H1 (cell line): Measurements from ENCODE around the gene HDAC8. TPM values are rescaled to one million over a fixed set of nuclear protein-coding genes. Genes with fewer than 3 reads are reported as not detected.

Source experiments
- CTCF ChIA-PET: fragments of 300-600 bp; sonication (Branson Sonifier 250); formaldehyde crosslinking; loops from one replicate; lab custom pipeline; 2021; ENCODE audit not compliant: partially characterized antibody; lab: Charles Lee
- POLR2A ChIA-PET: fragments of 300-600 bp; sonication (Branson Sonifier 250); formaldehyde crosslinking; loops from one replicate; lab custom pipeline; 2021; ENCODE audit warnings: inconsistent platforms; ENCODE audit not compliant: partially characterized antibody; lab: Charles Lee
- DNase-seq, 2 experiments: peaks; one replicate each; pipeline versions ENCODE4 v3.0.0 to v3.0.0-alpha.2; 2010 to 2022; ENCODE audit warnings: low spot score in 2 of 2, low read depth in 1 of 2, mixed read lengths in 1 of 2
- FAIRE-seq: peaks from 2 replicates; lab custom pipeline; 2011; peaks lifted over from hg19 to GRCh38; lab: Jason Lieb, UNC
- H2AFZ ChIP-seq: 2 replicates; pipeline ENCODE4 v1.8.1; 2012; ENCODE audit warnings: low read length, inconsistent platforms
- H2AK5ac ChIP-seq: 2 replicates; pipeline ENCODE4 v1.6.1; 2013; ENCODE audit warnings: low read depth, low read length
- H2BK120ac ChIP-seq: replicated peaks from 2 replicates; pipeline ENCODE3; 2013; ENCODE audit warnings: low read depth, low read length, inconsistent platforms
- H2BK12ac ChIP-seq: 2 replicates; pipeline ENCODE4 v1.6.1; 2013; ENCODE audit warnings: low read depth, low read length
- H2BK15ac ChIP-seq: 2 replicates; pipeline ENCODE4 v1.6.1; 2013; ENCODE audit warnings: low read length
- H2BK20ac ChIP-seq: 2 replicates; pipeline ENCODE4 v1.6.1; 2013; ENCODE audit warnings: low read length
- H2BK5ac ChIP-seq: 2 replicates; pipeline ENCODE4 v1.6.1; 2013; ENCODE audit warnings: low read depth, low read length
- H3K14ac ChIP-seq: 2 replicates; pipeline ENCODE4 v1.6.1; 2013; ENCODE audit warnings: inconsistent platforms; ENCODE audit not compliant: insufficient read length
- H3K18ac ChIP-seq: 2 replicates; pipeline ENCODE4 v1.6.1; 2013; ENCODE audit warnings: low read length; ENCODE audit errors: extremely low read depth
- H3K23ac ChIP-seq: 2 replicates; pipeline ENCODE4 v1.6.1; 2013; ENCODE audit warnings: inconsistent platforms; ENCODE audit not compliant: insufficient read length
- H3K23me2 ChIP-seq: 2 replicates; pipeline ENCODE4 v1.6.1; 2013; ENCODE audit warnings: low read depth, low read length
- H3K27ac ChIP-seq: 2 replicates; pipeline ENCODE4 v1.6.1; 2011; ENCODE audit warnings: low read depth, low read length, inconsistent platforms
- H3K27me3 ChIP-seq, 4 experiments: replicated peaks in 1 of 4; 1 replicate in 1 of 4; 2 replicates in 3 of 4; pipeline versions ENCODE4 v1.6.1 to v1.8.1; 2011 to 2013; ENCODE audit warnings: low read length in 3 of 4, mild to moderate bottlenecking in 3 of 4, inconsistent platforms in 2 of 4, mixed read lengths in 2 of 4, moderate library complexity in 1 of 4; ENCODE audit not compliant: control insufficient read depth in 3 of 4, insufficient read depth in 3 of 4; ENCODE audit errors: extremely low read depth in 1 of 4
- H3K36me3 ChIP-seq, 4 experiments: 2 replicates each; pipeline versions ENCODE4 v1.6.1 to v1.8.1; 2011 to 2013; ENCODE audit warnings: mild to moderate bottlenecking in 4 of 4, low read length in 3 of 4, moderate library complexity in 2 of 4, control low read depth in 1 of 4, inconsistent platforms in 1 of 4; ENCODE audit not compliant: insufficient read depth in 4 of 4, control insufficient read depth in 2 of 4
- H3K4ac ChIP-seq: replicated peaks from 2 replicates; pipeline ENCODE3; 2013; ENCODE audit warnings: low read length, low read depth, mixed read lengths, inconsistent platforms; ENCODE audit not compliant: insufficient read length
- H3K4me1 ChIP-seq, 4 experiments: replicated peaks in 1 of 4; 1 replicate in 1 of 4; 2 replicates in 3 of 4; pipeline versions ENCODE4 v1.6.1 to v1.8.1; 2011 to 2013; ENCODE audit warnings: low read length in 3 of 4, inconsistent platforms in 2 of 4, mixed read lengths in 1 of 4; ENCODE audit not compliant: insufficient read depth in 4 of 4, control insufficient read depth in 3 of 4
- H3K4me2 ChIP-seq, 2 experiments: 2 replicates each; pipeline versions ENCODE4 v1.6.1 to v1.8.1; 2011 to 2013; ENCODE audit warnings: low read depth in 2 of 2, low read length in 2 of 2, control low read depth in 1 of 2, inconsistent platforms in 1 of 2, mild to moderate bottlenecking in 1 of 2; ENCODE audit not compliant: insufficient read depth in 1 of 2
- H3K4me3 ChIP-seq, 4 experiments: fragments of 200-600, 300-600 bp in 1 of 4; sonication (generic), shearing (Covaris generic), sonication (Bioruptor Twin) in 1 of 4; 2 replicates each; pipeline versions ENCODE4 v1.5.1 to v1.8.1; 2011 to 2016; ENCODE audit warnings: low read length in 4 of 4, low read depth in 3 of 4, control low read depth in 2 of 4, inconsistent platforms in 2 of 4, mild to moderate bottlenecking in 2 of 4, mixed read lengths in 1 of 4, moderate library complexity in 1 of 4; ENCODE audit not compliant: insufficient read depth in 2 of 4; ENCODE audit errors: extremely low read depth in 1 of 4
- H3K56ac ChIP-seq: replicated peaks from 2 replicates; pipeline ENCODE3; 2013; ENCODE audit warnings: low read depth, mild to moderate bottlenecking, mixed read lengths, low read length, inconsistent platforms; ENCODE audit not compliant: insufficient read length
- H3K79me1 ChIP-seq: 2 replicates; pipeline ENCODE4 v1.6.1; 2013; ENCODE audit warnings: low read depth, low read length, control low read depth
- H3K79me2 ChIP-seq, 2 experiments: 2 replicates each; pipeline versions ENCODE4 v1.6.1 to v1.8.1; 2012 to 2013; ENCODE audit warnings: low read length in 2 of 2, mild to moderate bottlenecking in 2 of 2, inconsistent platforms in 1 of 2; ENCODE audit not compliant: insufficient read depth in 2 of 2, control insufficient read depth in 1 of 2
- H3K9ac ChIP-seq, 4 experiments: replicated peaks in 1 of 4; 1 replicate in 1 of 4; 2 replicates in 3 of 4; pipeline versions ENCODE4 v1.6.1 to v1.8.1; 2011 to 2013; ENCODE audit warnings: low read depth in 3 of 4, low read length in 3 of 4, control low read depth in 2 of 4, mild to moderate bottlenecking in 2 of 4, moderate library complexity in 2 of 4, inconsistent platforms in 1 of 4; ENCODE audit errors: extremely low read depth in 1 of 4
- H3K9me3 ChIP-seq, 2 experiments: 2 replicates each; pipeline versions ENCODE4 v1.6.1 to v1.8.1; 2012 to 2013; ENCODE audit warnings: mild to moderate bottlenecking in 2 of 2, moderate library complexity in 2 of 2, control low read depth in 1 of 2, inconsistent platforms in 1 of 2, low read depth in 1 of 2, low read length in 1 of 2, mixed read lengths in 1 of 2; ENCODE audit not compliant: insufficient read depth in 2 of 2
- H4K20me1 ChIP-seq, 2 experiments: replicated peaks in 1 of 2; 2 replicates each; pipeline versions ENCODE3 to v1.8.1; 2011 to 2013; ENCODE audit warnings: inconsistent platforms in 2 of 2, low read length in 2 of 2, mild to moderate bottlenecking in 1 of 2; ENCODE audit not compliant: insufficient read depth in 2 of 2, control insufficient read depth in 1 of 2
- H4K5ac ChIP-seq: 2 replicates; pipeline ENCODE4 v1.6.1; 2013; ENCODE audit warnings: low read length, low read depth, mixed read lengths, inconsistent platforms; ENCODE audit not compliant: insufficient read length
- H4K8ac ChIP-seq: 2 replicates; pipeline ENCODE4 v1.8.0; 2013; ENCODE audit warnings: mild to moderate bottlenecking, moderate library complexity, low read length, inconsistent platforms; ENCODE audit not compliant: insufficient read depth; ENCODE audit errors: extremely low read depth
- H4K91ac ChIP-seq: replicated peaks from 2 replicates; pipeline ENCODE3; 2013; ENCODE audit warnings: low read length, mixed read lengths, inconsistent platforms; ENCODE audit not compliant: insufficient read length
- CEBPB ChIP-seq: IDR thresholded peaks from 2 replicates; pipeline ENCODE4 v1.6.1; 2012; ENCODE audit warnings: low read depth, low read length
- CTCF ChIP-seq, 3 experiments: IDR thresholded peaks; 1 replicate in 2 of 3; 2 replicates in 1 of 3; pipeline versions ENCODE4 v1.5.1 to v1.6.1; 2011; ENCODE audit warnings: low read length in 3 of 3, mild to moderate bottlenecking in 3 of 3, inconsistent platforms in 2 of 3, low read depth in 1 of 3, moderate library complexity in 1 of 3; ENCODE audit not compliant: insufficient read depth in 1 of 3; ENCODE audit errors: control extremely low read depth in 1 of 3
- JUN ChIP-seq: IDR thresholded peaks from 2 replicates; pipeline ENCODE4 v1.6.1; 2011; ENCODE audit warnings: low read depth, mild to moderate bottlenecking, improper control_type of control experiment, low read length
- KDM4A ChIP-seq: IDR thresholded peaks from one replicate; pipeline ENCODE4 v1.7.1; 2012; ENCODE audit warnings: low read depth, mild to moderate bottlenecking, moderate library complexity, low read length, inconsistent platforms; ENCODE audit not compliant: severe bottlenecking
- RAD21 ChIP-seq, 2 experiments: IDR thresholded peaks in 1 of 2; conservative IDR thresholded peaks in 1 of 2; 2 replicates each; pipeline ENCODE4 v1.6.1; 2011; ENCODE audit warnings: low read depth in 2 of 2, low read length in 2 of 2, improper control_type of control experiment in 1 of 2, inconsistent platforms in 1 of 2, mild to moderate bottlenecking in 1 of 2, moderate library complexity in 1 of 2
- RFX5 ChIP-seq: IDR thresholded peaks from 2 replicates; pipeline ENCODE4 v1.6.1; 2011; ENCODE audit warnings: low read depth, low read length, improper control_type of control experiment, borderline replicate concordance
- TAF1 ChIP-seq: IDR thresholded peaks from 2 replicates; pipeline ENCODE4 v1.6.1; 2011; ENCODE audit warnings: mild to moderate bottlenecking, low read depth, low read length
- polyA plus RNA-seq, 7 experiments: library from polyadenylated mRNA; depleted of rRNA in 3 of 7; stranded (reverse) in 5 of 7; unstranded in 2 of 7; fragments of >200 nt in 5 of 7; fragments of 200-250 nt in 2 of 7; gene quantifications; 1 replicate in 5 of 7; 2 replicates in 1 of 7; 4 replicates in 1 of 7; pipeline versions ENCODE4 v1.2.1 to v1.2.3, GENCODE V29; 2011 to 2013; ENCODE audit warnings: missing spikeins in 2 of 7, mixed read lengths in 2 of 7
- total RNA-seq: library from RNA; stranded (reverse); fragmentation: NEBNext Ultra II Directional; extraction: Animal tissue kit (Norgen Biotek cat#: 25700); gene quantifications from 2 replicates; pipeline ENCODE4 v1.2.1, GENCODE V29; 2021
- TF ChIP-seq, protein P1 (sequence below): IDR thresholded peaks from 2 replicates; pipeline ENCODE4 v1.6.1; 2012; ENCODE audit warnings: inconsistent platforms

HDAC8 gene
- total and polyA plus RNA-seq, 2 of the 8 experiments (the other 6 are each of a cell fraction or from before 2014, with no cell fraction given) = 9.7 to 20.3 TPM

DNA sequence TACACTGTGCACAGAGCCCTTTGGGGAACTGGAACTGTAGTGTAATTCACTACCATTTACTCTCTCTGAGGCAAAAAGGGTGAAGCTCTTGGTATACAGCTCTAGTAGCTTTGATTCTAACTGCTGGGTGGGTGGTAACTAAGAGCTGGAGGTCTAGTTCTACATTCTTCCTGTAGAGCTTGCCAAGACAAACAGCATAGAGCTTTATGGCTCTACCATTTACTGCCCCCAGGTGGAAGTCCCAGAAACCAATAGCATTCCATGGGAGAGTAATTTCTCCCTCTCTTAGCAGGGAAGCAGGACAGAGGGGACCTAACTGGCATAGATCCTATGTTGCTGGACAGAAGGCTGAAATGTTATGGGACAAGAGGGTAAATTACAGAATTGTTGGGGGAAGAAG lies 26.7 kb downstream of the HDAC8 start:
- no peak overlapping the region for H4K91ac ChIP-seq
- H3K27ac ChIP-seq = no peak overlapping the region
- no peak overlapping the region for H2BK15ac ChIP-seq
- H3K9ac ChIP-seq = no peak overlapping the region
- H3K4me3 ChIP-seq = no peak overlapping the region
- no peak overlapping the region for H2AFZ ChIP-seq
- no peak overlapping the region for H3K56ac ChIP-seq
- TF ChIP-seq RFX5 (no peak), CTCF (IDR thresholded peaks at IDR 0.05; ENCODE audit: control extremely low read depth in 1 of 3, insufficient read depth in 1 of 3, low read depth in 1 of 3, low read length in 3 of 3) (peak in 1 of 3 experiments; percentile 31; a peak in 2 of 4 replicates), KDM4A (no peak), CEBPB (no peak), RAD21 (IDR thresholded peaks at IDR 0.05 in 1 of 2, conservative IDR thresholded peaks at IDR 0.05 in 1 of 2; ENCODE audit: low read depth in 2 of 2, low read length in 2 of 2) (peak; percentile 31 to 49), TAF1 (no peak), JUN (no peak)
- TF ChIP-seq, protein P1, sequence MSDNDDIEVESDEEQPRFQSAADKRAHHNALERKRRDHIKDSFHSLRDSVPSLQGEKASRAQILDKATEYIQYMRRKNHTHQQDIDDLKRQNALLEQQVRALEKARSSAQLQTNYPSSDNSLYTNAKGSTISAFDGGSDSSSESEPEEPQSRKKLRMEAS = no peak
- no peaks in the 10 kb centered on the region for H4K20me1 ChIP-seq
- H3K27me3 ChIP-seq = no peaks in the 10 kb centered on the region
- no peaks in the 10 kb centered on the region for H3K4me1 ChIP-seq
- no peak overlapping the region for H3K23ac ChIP-seq
- H3K4ac ChIP-seq = no peak overlapping the region
- H3K14ac ChIP-seq = no peak overlapping the region
- H3K9me3 ChIP-seq = no peaks in the 10 kb centered on the region
- H2AK5ac ChIP-seq = no peak overlapping the region
- H3K79me1 ChIP-seq = no peaks in the 10 kb centered on the region
- no peaks in the 10 kb centered on the region for H3K79me2 ChIP-seq
- ChIA-PET CTCF (interaction anchor here (0.8 to 2.6 kb wide), 6 partner anchors 10 to 248 kb away, joined by 3 to 8 read pairs (median 4); no protein-coding TSS in a partner anchor), POLR2A (interaction anchor here (1.1 kb wide), 1 partner anchor 275 kb away, joined by 3 read pairs; no protein-coding TSS in a partner anchor)
- no peak overlapping the region for H2BK5ac ChIP-seq
- no peak overlapping the region for H2BK20ac ChIP-seq
- H4K5ac ChIP-seq = no peak overlapping the region
- H3K23me2 ChIP-seq = no peaks in the 10 kb centered on the region
- no peak overlapping the region for H4K8ac ChIP-seq
- FAIRE-seq = no peak
- H3K4me2 ChIP-seq = no peak overlapping the region
- no peak for DNase-seq
- no peak overlapping the region for H2BK12ac ChIP-seq
- no peak overlapping the region for H3K18ac ChIP-seq
- no peak overlapping the region for H2BK120ac ChIP-seq
- H3K36me3 ChIP-seq = no peaks in the 10 kb centered on the region; a peak in 1 of 8 replicates
